Pancreas (tissue), 10 donors: ENCODE measurements around the gene IFI35. TPM values are rescaled to one million over a fixed set of nuclear protein-coding genes. Genes with fewer than 3 reads are reported as not detected.
"Not testable (repeated sequence)": the region's sequence is repeated elsewhere in the genome, so short reads cannot be mapped to it uniquely, and the experiment has no call there.

Source experiments
- ATAC-seq, 4 donors: fragments of 200-7000 bp; cut with Tn5 transposase; one replicate each; pipeline versions ENCODE4 v1.8.0 to v1.9.1; 2020; ENCODE audit warnings: mild to moderate bottlenecking in 4 of 4, moderate library complexity in 4 of 4
- DNase-seq, 6 donors: peaks; one replicate each; pipeline ENCODE4 v3.0.0-alpha.2; 2020
- FAIRE-seq: peaks from 2 replicates; lab custom pipeline; 2012; peaks lifted over from hg19 to GRCh38; lab: Jason Lieb, UNC
- H3K27ac ChIP-seq, 4 donors: fragments of 200-600 bp; sonication (generic); 1 replicate in 3 of 4; 2 replicates in 1 of 4; pipeline versions ENCODE4 v1.5.0 to v1.8.0; 2020
- H3K27me3 ChIP-seq, 4 donors: fragments of 200-600 bp; one replicate each; pipeline ENCODE4 v1.8.0; 2021
- H3K36me3 ChIP-seq, 3 donors: fragments of 200-600 bp; sonication (generic) in 1 of 3; one replicate each; pipeline versions ENCODE4 v1.5.0 to v1.8.0; 2020 to 2021
- H3K4me1 ChIP-seq, 3 donors: fragments of 200-600 bp; one replicate each; pipeline ENCODE4 v1.8.0; 2021
- H3K4me3 ChIP-seq, 4 donors: fragments of 200-600 bp; sonication (generic) in 2 of 4; one replicate each; pipeline versions ENCODE4 v1.5.0 to v1.8.0; 2020 to 2021
- H3K9me3 ChIP-seq, 4 donors: fragments of 200-600 bp; one replicate each; pipeline ENCODE4 v1.8.0; 2021
- WGBS, 2 donors: extraction: QIAGEN DNeasy Blood & Tissue Kit; methylation state at CpG; one replicate each; pipeline ENCODE4 v1.1.7; 2013; 5-methylcytosine and 5-hydroxymethylcytosine counted together
- intact Hi-C, 3 donors: fragments of 100-400 bp; cut with DNase I; formaldehyde crosslinking; loops; one replicate each; pipeline versions ENCODE4 v1.11.1 to v1.14.2; 2022
- polyA plus RNA-seq, 2 donors: library from polyadenylated mRNA; stranded (reverse); fragments of 200-250 nt; gene quantifications; one replicate each; pipeline ENCODE4 v1.2.3, GENCODE V29; 2013
- total RNA-seq, 6 donors: library from RNA; stranded (reverse); fragmentation: NEBNext Ultra II Directional in 4 of 6; extraction: Animal tissue kit (Norgen Biotek cat#: 25700) in 4 of 6; gene quantifications; one replicate each; pipeline versions ENCODE4 v1.2.1 to v1.2.4, GENCODE V29; 2021 to 2023
- TF ChIP-seq, protein P1 (sequence below), 4 donors: fragments of 200-600 bp; sonication (generic) in 3 of 4; IDR thresholded peaks; one replicate each; pipeline versions ENCODE4 v1.5.0 to v1.8.0; 2021; ENCODE audit warnings: antibody characterized with exemption in 4 of 4
- donor health status: healthy with polysubstance abuse.
- donor health status: DM: no; HTN: no; CAD: no; lungs with moderate emphysema.
- donor health status: DM: no; HTN: no; CAD: no.
- donor health status: control.
- donor health status: control.
- donor health status: Bipolar disorder and iron deficiency.
- donor health status: DM: yes; HTN: yes; CAD: no.
- donor health status: DM: no; HTN: no; CAD: no.
- donor health status: DM: no; HTN: no; CAD: no.
- donor health status: DM: yes; HTN: yes; CAD: no.

IFI35 gene
- total and polyA plus RNA-seq, 8 donors = 6.0 to 23.9 (median 10.0) TPM

DNA sequence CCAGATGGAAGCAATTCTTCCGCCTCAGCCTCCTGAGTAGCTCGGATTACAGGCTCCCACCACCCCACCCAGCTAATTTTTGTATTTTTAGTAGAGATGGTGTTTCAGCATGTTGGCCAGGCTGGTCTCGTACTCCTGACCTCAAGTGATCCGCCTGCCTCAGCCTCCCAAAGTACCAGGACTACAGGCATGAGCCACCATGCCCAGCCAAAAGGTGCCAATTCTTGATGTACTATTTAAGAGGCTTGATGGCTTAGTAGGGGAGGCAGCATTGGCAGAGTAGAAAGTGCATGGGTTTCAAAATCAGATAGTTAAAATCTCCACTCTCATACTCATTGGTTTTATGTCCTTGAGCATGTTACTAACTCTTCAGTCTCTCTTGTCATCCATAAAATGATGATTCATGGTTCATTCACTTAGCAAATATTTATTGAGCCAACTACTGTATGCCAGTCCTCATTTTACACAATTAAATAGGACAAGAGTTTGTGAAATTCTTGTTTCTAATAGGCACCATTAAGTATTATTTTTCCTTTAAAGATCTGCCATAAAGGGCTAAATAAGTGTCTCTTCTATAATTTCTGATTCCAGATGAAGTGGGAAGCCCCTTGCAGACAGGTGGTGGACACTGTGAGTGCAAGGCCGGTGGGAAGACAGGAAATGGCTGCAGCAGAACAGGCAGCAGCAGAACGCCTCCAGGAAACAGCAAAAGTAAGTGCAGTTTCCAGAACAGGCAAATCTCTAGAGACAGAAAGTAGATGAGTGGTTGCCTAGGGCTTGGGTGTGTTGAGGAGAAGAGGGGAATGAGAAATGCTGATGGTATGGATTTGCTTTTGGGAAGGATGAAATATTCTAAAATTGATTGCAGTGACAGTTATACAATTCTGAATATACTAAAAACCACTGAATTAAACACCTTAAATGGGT, 16.6 kb upstream of the IFI35 start:
- no peak for FAIRE-seq
- Histone ChIP-seq H3K36me3 (peaks cover 8 to 53% (median 17%) of the 10 kb centered on the region in 3 donors), H3K27ac (no peak overlapping the region)

DNA sequence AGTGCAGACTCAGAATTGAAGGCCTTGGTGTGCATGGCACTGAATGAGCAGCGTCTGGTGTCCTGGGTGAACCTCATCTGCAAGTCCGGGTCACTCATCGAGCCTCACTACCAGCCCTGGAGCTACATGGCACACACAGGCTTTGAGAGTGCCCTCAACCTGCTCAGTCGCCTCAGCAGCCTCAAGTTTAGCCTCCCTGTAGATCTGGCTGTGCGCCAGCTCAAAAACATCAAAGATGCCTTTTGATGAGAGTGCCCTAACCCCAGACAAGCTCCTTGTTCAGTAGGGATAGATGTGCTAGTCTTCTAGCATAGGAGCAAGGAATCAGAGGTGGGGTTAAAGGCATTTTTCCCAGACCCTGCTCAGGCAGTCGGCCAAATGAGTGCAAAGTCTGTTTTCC, 15.1 kb upstream of the IFI35 start:
- Histone ChIP-seq H3K27me3 (no peaks in the 10 kb centered on the region), H3K9me3 (no peaks in the 10 kb centered on the region), H3K27ac (no peak overlapping the region), H3K4me1 (no peaks in the 10 kb centered on the region), H3K36me3 (peaks cover 8 to 53% (median 17%) of the 10 kb centered on the region in 3 donors), H3K4me3 (no peak overlapping the region)
- WGBS, 2 donors = 92 to 93% methylated on average over 6 of the region's 6 CpGs
- TF ChIP-seq, protein P1, sequence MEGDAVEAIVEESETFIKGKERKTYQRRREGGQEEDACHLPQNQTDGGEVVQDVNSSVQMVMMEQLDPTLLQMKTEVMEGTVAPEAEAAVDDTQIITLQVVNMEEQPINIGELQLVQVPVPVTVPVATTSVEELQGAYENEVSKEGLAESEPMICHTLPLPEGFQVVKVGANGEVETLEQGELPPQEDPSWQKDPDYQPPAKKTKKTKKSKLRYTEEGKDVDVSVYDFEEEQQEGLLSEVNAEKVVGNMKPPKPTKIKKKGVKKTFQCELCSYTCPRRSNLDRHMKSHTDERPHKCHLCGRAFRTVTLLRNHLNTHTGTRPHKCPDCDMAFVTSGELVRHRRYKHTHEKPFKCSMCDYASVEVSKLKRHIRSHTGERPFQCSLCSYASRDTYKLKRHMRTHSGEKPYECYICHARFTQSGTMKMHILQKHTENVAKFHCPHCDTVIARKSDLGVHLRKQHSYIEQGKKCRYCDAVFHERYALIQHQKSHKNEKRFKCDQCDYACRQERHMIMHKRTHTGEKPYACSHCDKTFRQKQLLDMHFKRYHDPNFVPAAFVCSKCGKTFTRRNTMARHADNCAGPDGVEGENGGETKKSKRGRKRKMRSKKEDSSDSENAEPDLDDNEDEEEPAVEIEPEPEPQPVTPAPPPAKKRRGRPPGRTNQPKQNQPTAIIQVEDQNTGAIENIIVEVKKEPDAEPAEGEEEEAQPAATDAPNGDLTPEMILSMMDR (IDR thresholded peaks at IDR 0.05) = no peak
- intact Hi-C loops = no loop called here
- ATAC-seq = no peak
- DNase-seq = no peak
- no peak for FAIRE-seq

More for the DNA sequence above, 16.6 kb upstream of the IFI35 start:
- WGBS, 2 donors = 86 to 90% methylated on average over 6 of the region's 6 CpGs
- Histone ChIP-seq H3K9me3 (no peaks in the 10 kb centered on the region), H3K4me3 (no peak overlapping the region), H3K4me1 (no peaks in the 10 kb centered on the region), H3K27me3 (no peaks in the 10 kb centered on the region)
- intact Hi-C loops = no loop called here
- ATAC-seq (no peak), DNase-seq (no peak)
- TF ChIP-seq, protein P1 (IDR thresholded peaks at IDR 0.05) = no peak

DNA sequence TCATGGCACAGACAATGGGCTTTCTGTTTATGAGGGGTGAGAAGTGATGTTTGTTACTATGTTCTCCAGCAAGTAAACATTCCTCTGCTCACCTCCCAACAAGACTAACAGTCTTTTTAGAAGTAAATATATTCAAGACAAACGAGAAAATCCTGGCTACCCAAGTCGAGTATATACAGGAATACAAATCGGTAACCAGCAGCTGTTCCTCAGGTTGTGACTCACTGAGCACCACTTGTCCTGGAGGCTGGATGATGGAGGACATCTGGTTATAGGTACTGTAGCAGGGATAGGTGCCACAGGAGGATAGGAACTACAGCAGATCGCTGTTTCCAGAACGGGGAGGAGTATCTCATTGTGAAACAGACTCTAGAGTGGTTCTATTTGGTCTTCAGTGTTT, 13.7 kb upstream of the IFI35 start:
- Histone ChIP-seq H3K27ac (no peak overlapping the region), H3K4me1 (peaks cover 5 to 7% (median 5%) of the 10 kb centered on the region in 3 donors), H3K4me3 (no peak overlapping the region), H3K36me3 (peaks cover 8 to 44% (median 16%) of the 10 kb centered on the region in 3 donors), H3K9me3 (no peaks in the 10 kb centered on the region), H3K27me3 (no peaks in the 10 kb centered on the region)
- DNase-seq (no peak), FAIRE-seq (no peak), ATAC-seq (no peak)
- TF ChIP-seq, protein P1 (IDR thresholded peaks at IDR 0.05) = no peak
- 68 to 75% methylated on average over 5 of the region's 5 CpGs for WGBS, 2 donors
- intact Hi-C loops = no loop called here

DNA sequence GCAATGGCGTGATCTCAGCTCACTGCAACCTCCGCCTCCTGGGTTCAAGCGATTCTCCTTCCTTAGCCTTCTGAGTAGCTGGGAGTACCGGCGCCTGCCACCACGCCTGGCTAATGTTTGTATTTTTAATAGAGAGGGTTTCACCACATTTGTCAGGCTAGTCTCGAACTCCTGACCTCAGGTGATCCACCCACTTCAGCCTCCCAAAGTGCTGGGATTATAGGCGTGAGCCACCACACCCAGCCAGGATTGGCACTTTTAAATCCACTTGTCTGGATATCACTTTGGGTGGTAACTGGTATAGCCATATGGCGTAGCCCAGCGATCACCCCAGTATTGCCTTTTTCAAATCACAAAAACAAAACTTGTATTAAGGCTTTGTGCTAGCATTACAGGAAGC, 12.7 kb upstream of the IFI35 start:
- ATAC-seq, FAIRE-seq, H3K4me3 ChIP-seq, H3K27ac ChIP-seq, H3K4me1 ChIP-seq, H3K9me3 ChIP-seq, intact Hi-C loops, H3K27me3 ChIP-seq: not testable (repeated sequence)
- peak in 1 of 6 donors; percentile 2 for DNase-seq
- peaks cover 7 to 35% (median 8%) of the 10 kb centered on the region in 3 donors for H3K36me3 ChIP-seq
- 83 to 84% methylated on average over 10 of the region's 10 CpGs for WGBS, 2 donors

DNA sequence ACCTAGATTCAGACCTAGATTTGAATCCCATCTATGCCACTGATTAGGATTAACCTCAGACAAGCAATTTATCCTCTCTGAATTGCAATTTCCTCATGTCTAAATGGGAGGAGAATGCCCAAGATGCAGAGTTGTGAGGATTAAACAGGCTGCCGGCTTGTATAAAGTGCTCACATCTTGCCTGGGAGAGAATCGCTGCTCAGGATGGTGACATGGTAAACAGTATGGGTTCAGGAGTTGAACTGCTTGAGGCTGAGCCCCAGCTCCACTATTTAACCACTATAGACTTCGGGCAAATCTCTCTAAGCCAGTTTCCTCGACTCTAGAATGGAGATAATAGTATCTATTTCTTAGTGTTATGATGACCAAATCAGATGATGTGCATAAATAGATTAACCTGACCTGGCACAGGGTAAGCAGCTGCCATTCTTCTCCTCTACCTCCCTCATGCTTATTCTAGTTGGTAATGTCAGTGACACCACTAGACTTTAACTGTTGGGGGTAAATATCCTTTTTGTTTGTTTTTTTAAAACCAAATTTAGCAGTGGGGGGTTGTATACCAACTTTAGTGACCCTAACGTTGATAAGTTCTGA, 9.1 kb upstream of the IFI35 start:
- no peak for DNase-seq
- FAIRE-seq = no peak
- H3K4me3 ChIP-seq = peak overlapping the region in 2 of 4 donors; percentile 12 to 75
- no peaks in the 10 kb centered on the region for H3K27me3 ChIP-seq
- TF ChIP-seq, protein P1 (IDR thresholded peaks at IDR 0.05) = no peak
- peak in 2 of 4 donors; percentile 2 for ATAC-seq
- H3K27ac ChIP-seq = peak overlapping the region; percentile 19 to 91 (median 72)
- H3K4me1 ChIP-seq = peaks cover 11 to 18% (median 14%) of the 10 kb centered on the region in 3 donors
- intact Hi-C loops = no loop called here
- H3K9me3 ChIP-seq = no peaks in the 10 kb centered on the region
- 4 to 9% methylated on average over 5 of the region's 5 CpGs for WGBS, 2 donors
- peaks cover 0 to 28% (median 11%) of the 10 kb centered on the region in 3 donors for H3K36me3 ChIP-seq
